Activated CD4-positive, alpha-beta T cell treated with anti-CD3 and anti-CD28 coated beads, Interleukin-2, amount 50 U/mL, for 16 hours (primary cell): ENCODE measurements around the gene BORCS8.
"Not testable (repeated sequence)": the region's sequence is repeated elsewhere in the genome, so short reads cannot be mapped to it uniquely, and the experiment has no call there.

ENCODE experiments used
- DNase-seq: peaks from one replicate; pipeline ENCODE4 v3.0.0-alpha.2; 2020

The BORCS8 gene

GRCh38 chr19:19192078-19192882, at the start of gene BORCS8, which contains the start of gene RFXANK:
BORCS8 (minus strand) TSS chr19:19192152; CDS start chr19:19192117, 35 bp downstream.
RFXANK (plus strand) TSS chr19:19192258; CDS start chr19:19193947, 1,689 bp downstream.
- peak; percentile 100 for DNase-seq

GRCh38 chr19:19240476-19240875, 48.5 kb upstream of the BORCS8 start:
- no peak for DNase-seq

DNA sequence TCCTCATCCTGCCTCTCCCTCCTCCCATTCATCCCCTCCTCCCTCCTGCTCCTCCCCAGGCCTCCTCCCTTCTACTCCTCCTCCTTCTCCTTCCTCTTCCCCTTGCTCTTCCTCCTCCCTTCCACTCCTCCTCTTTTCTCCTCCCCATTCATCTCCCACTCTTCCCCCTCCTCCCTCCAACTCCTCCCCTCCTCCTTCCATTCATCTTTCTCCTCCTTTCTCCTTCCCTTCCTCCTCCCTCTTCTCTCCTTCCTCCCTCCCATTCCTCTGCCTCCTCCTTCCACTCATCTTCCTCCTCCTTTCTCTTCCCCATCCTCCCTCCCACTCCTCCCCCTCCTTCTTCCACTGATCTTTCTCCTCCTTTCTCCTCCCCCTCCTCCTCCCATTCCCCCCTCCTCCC, 47.7 kb upstream of the BORCS8 start:
- no peak for DNase-seq

DNA sequence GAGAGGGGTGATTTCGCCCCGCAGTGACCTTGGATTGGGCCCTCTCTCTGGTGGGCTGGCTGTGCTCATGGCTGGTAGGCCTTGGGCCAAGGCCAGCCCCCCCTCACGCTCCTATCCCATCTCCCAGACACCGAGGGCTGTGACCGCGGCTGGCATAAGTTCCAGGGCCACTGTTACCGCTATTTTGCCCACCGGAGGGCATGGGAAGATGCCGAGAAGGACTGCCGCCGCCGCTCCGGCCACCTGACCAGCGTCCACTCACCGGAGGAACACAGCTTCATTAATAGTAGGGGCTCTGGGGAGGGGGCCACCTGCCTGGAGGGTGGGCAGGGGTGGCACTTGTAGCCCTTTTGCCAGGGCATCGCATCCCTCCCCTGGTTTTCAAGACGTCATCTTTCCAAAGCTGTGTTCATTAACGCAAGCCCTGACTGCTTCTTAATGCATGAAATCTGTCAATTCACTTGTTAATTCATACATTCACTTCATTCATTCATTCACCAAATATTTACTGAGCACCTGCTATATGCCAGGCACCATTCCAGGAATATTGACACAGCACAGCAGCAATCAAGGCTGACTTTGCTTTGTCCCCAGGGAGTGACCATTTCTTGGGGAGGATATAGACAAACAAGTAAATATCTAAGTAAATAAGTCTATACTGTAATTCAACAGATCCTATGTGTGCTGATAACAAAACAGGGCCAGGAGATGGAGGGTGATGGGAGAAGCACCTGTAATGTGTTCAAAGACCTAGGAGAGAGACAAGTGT, 46.4 kb upstream of the BORCS8 start:
- no peak for DNase-seq

- no peak for DNase-seq
Observed at GRCh38 chr19:19236173-19236572, 44.2 kb upstream of the BORCS8 start.

GRCh38 chr19:19234220-19234816, 42.4 kb upstream of the BORCS8 start:
- DNase-seq, result no peak

DNA sequence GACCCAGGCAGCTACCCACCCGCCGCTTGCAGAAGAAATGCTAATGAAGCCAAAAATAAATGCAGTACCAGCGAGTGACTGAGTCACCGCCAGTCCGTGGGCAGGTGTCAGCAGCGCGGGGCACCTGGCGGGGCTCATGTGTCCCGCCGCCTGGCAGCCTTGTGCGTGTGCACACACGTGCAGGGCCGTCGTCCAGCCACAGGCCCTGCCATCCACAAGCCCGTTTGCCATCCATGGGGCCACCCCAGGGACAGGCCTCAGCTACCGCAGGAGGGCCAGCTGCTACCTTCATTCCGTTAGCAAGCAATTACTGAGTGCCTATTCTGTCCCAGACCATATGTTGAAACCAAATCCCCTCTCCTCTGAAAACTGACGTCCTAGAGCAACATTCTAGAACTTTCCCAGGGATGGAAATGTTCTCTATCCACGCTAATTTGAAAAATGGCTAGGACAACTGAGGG, 40.3 kb upstream of the BORCS8 start:
- no peak for DNase-seq

DNA sequence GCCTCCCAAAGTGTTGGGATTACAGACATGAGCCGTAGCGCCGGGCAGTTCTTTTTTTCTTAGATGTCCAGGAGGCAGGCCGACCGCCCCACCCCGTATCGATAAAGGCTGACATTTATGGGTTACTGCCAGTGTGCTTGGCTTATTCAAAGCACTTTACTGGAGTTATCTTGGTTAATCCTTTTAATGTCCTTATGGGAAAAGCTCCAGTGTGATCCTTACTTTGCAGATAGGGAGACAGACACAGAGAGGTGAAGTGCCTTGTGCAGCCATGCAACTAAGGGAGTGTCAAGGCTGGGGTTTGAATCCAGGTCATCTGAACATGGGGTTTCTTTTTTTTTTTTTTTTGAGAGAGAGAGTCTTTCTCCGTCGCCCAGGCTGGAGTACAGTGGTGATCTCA, 39.0 kb upstream of the BORCS8 start:
- DNase-seq, result no peak

DNA sequence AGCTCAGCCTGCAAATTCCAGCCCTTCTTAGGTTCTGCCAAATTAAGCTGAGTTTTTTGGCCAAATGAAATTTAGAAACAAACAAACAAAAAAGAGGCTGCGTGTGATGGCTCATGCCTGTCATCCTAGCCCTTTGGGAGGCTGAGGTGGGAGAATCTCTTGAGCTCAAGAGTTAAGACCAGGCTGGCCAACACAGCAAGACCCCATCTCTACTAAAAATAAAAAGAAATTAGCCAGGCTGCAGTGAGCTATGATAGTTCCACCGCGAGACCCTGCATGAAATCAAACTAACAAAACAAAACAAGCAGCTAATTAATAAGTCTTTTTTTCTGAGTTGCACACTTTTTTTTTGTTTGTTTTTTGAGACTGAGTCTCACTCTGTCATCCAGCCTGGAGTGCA, 37.7 kb upstream of the BORCS8 start:
- no peak for DNase-seq

DNA sequence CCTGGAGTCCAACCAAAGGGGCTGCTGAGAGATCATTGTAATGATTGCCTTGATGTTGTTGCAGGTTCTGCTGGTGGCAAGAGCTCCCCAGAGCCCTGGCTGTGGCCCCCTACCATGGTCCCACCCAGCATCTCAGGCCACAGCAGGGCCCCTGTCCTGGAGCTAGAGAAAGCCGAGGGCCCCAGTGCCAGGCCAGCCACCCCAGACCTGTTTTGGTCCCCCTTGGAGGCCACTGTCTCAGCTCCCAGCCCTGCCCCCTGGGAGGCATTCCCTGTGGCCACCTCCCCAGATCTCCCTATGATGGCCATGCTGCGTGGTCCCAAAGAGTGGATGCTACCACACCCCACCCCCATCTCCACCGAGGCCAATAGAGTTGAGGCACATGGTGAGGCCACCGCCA, 35.3 kb upstream of the BORCS8 start:
- no peak for DNase-seq

GRCh38 chr19:19226663-19227062, 34.7 kb upstream of the BORCS8 start:
- no peak for DNase-seq

- DNase-seq, result no peak
Observed at GRCh38 chr19:19226204-19226603, 34.3 kb upstream of the BORCS8 start.

- peak; percentile 73 for DNase-seq
Observed at GRCh38 chr19:19224852-19225494, 33.0 kb upstream of the BORCS8 start.

DNA sequence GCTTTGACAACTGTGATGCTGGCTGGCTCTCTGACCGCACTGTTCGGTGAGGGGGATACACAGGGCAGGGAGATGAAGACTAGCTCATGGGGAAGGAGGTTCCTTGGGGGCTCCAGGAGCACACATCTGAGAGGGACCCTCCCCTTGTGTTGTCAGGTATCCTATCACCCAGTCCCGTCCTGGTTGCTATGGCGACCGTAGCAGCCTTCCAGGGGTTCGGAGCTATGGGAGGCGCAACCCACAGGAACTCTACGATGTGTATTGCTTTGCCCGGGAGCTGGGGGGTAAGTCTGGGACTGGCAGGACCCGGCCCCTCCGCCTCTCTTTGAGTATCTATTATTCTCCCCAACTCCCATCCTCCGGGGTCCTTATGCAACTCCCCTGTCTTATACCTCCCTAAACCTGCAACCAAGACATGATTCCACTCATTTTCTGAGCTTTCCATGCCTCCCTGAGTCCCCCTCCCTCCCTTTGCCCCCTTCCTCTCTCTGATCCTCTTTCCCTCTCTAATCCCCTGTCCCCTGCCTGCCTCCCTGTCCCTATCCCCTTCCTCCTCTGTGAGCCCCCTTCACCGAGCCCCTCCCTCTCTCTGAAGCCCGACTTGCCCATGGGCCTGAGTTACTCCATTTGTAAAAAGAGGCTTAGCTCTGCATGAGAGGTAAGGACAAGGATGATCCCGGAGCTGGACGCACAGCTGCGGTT, 32.3 kb upstream of the BORCS8 start:
- no peak for DNase-seq

DNA sequence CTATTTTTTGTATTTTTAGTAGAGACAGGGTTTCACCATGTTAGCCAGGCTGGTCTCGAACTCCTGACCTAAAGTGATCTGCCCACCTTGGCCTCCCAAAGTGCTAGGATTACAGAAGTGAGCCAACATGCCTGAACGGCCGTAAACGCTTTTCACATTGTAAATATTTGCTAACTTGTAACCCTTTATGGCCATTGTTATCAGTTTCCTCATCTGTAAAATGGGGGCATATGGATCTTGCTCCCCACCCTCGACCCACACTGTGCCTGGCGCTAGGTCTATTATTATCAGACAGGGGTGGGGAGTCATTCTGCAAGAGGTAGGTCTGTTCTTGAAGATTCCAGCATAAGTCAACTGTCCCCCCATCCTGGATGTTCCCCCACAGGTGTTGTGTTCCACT, 31.7 kb upstream of the BORCS8 start:
- DNase-seq, result no peak

DNA sequence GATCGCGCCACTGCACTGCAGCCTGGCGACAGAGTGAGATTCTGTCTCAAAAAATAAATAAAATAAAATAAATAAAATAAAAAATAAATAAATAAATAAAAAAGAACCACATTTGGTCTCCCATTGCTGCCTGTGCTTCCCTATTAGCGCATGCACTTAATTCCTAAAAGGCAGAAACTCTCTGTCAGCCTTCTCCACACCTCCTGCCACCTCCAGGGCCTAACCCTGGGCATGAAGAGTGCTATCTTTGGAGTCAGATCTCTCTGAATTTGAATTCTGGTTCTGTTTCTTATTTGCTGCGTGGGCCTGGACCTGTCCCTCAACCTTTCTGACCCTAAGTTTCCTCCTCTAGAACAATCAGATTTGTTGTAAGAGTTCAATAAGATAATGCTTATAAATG, 31.1 kb upstream of the BORCS8 start:
- DNase-seq, result no peak

GRCh38 chr19:19221000-19221399, 29.0 kb upstream of the BORCS8 start:
- not testable (repeated sequence) for DNase-seq

GRCh38 chr19:19218911-19219310, 27.0 kb upstream of the BORCS8 start:
- DNase-seq, result no peak

- peak; percentile 20 for DNase-seq
Observed at GRCh38 chr19:19217099-19217498, 25.1 kb upstream of the BORCS8 start.

GRCh38 chr19:19215792-19216191, 23.8 kb upstream of the BORCS8 start:
- no peak for DNase-seq

DNA sequence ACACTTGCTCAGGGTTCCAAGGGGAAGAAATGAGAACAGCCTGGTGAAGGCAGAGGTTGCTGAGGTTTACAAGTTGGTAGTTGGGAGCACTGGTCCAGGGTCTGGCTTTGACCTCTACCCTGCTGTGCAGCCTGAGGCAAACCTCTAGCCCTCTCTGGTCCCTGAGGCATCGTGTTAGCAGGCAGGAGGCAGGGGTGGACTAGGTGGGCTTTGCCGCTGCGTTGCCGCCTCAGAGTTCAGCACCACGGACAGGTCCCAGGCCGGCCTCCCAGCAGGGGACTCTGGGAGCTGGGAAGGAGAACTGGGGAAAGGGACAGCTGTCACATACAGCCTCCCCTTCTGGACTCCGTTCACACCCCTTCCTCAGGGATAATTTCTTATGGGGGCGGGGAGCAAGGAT, 22.9 kb upstream of the BORCS8 start:
- no peak for DNase-seq

- DNase-seq, result no peak
Observed at GRCh38 chr19:19214159-19214490, 22.2 kb upstream of the BORCS8 start.
